ENCODE measurements around the gene CELA3A. TPM values are rescaled to one million over a fixed set of nuclear protein-coding genes. Genes with fewer than 3 reads are reported as not detected.

CELA3A gene
- total RNA-seq, 2 donors from 2014 or later = 37,316 to 51,622 TPM

GRCh38 chr1:21956720-21957552, 44.5 kb upstream of the CELA3A start:
- Histone ChIP-seq H3K4me1 (peaks cover 37% of the 10 kb centered on the region), H3K4me3 (no peak overlapping the region), H3K9me3 (no peaks in the 10 kb centered on the region), H3K27me3 (no peaks in the 10 kb centered on the region), H3K36me3 (replicated peaks in 1 of 2; ENCODE audit: insufficient read depth in 1 of 2, low read depth in 2 of 2) (no peaks in the 10 kb centered on the region), H3K27ac (peak overlapping the region; percentile 70 to 87 (median 81))
- DNase-seq (peak; percentile 85 to 97 (median 93)), ATAC-seq (peak; percentile 87)
- TF ChIP-seq CTCF (IDR thresholded peaks at IDR 0.05) (no peak), POLR2A (IDR thresholded peaks at IDR 0.05) (peak in 2 of 3 donors; percentile 32 to 57)
- intact Hi-C loops (cut with DNase I) = no loop called here
- WGBS, 2 donors = 11 to 22% methylated on average over 10 to 18 of the region's 18 CpGs

- intact Hi-C loops (cut with DNase I) = no loop called here
- H3K27ac ChIP-seq = no peak overlapping the region
- DNase-seq = no peak
- H3K4me3 ChIP-seq = no peak overlapping the region
- H3K9me3 ChIP-seq = no peaks in the 10 kb centered on the region
- peaks cover 36% of the 10 kb centered on the region for H3K4me1 ChIP-seq
- TF ChIP-seq CTCF (IDR thresholded peaks at IDR 0.05) (no peak), POLR2A (IDR thresholded peaks at IDR 0.05) (no peak)
- 76 to 89% methylated on average over 2 of the region's 2 CpGs for WGBS, 2 donors
- no peak for ATAC-seq
- no peaks in the 10 kb centered on the region for H3K27me3 ChIP-seq
- no peaks in the 10 kb centered on the region for H3K36me3 ChIP-seq (replicated peaks in 1 of 2; ENCODE audit: insufficient read depth in 1 of 2, low read depth in 2 of 2)
Observed at GRCh38 chr1:21961337-21961736, 40.1 kb upstream of the CELA3A start.

DNA sequence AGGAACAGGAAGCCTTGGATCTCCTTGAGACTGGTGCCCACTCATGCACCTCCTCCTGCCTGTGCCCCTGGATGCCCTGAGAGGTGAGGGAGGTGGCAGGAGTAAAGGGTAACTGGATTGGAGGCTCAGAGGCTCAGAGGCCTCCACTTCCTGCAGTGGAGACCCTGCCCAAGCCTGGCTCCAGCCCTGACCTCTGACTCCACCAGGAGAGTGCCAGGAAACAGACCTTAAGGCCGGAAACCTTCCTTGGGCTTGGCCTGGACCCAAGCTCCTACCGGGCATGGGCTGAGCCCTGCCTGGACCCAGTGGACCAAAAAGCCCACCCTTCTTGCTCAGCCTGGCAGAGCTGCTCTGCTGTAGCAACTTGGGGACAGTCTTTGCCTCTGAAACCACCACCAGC, 39.7 kb upstream of the CELA3A start:
- WGBS, 2 donors = 35% methylated on average over 2 of the region's 2 CpGs; no CpG with 5 or more reads in 1 of the 2 donors
- no peak overlapping the region for H3K27ac ChIP-seq

GRCh38 chr1:21963477-21964217, 37.8 kb upstream of the CELA3A start:
- peak; percentile 90 for ATAC-seq
- TF ChIP-seq CTCF (IDR thresholded peaks at IDR 0.05) (peak; percentile 81 to 93 (median 91)), POLR2A (IDR thresholded peaks at IDR 0.05) (no peak)
- Histone ChIP-seq H3K27me3 (no peaks in the 10 kb centered on the region), H3K36me3 (replicated peaks in 1 of 2; ENCODE audit: insufficient read depth in 1 of 2, low read depth in 2 of 2) (no peaks in the 10 kb centered on the region), H3K4me1 (peaks cover 15% of the 10 kb centered on the region), H3K9me3 (no peaks in the 10 kb centered on the region), H3K4me3 (no peak overlapping the region), H3K27ac (no peak overlapping the region)
- 46 to 53% methylated on average over 11 of the region's 11 CpGs for WGBS, 2 donors
- intact Hi-C loops (cut with DNase I) = no loop called here
- peak; percentile 82 to 89 (median 86) for DNase-seq

More for the DNA sequence above, 39.7 kb upstream of the CELA3A start:
- peaks cover 31% of the 10 kb centered on the region for H3K4me1 ChIP-seq
- TF ChIP-seq CTCF (IDR thresholded peaks at IDR 0.05) = no peak
- no peak for TF ChIP-seq POLR2A (IDR thresholded peaks at IDR 0.05)
- no peak for DNase-seq
- no peaks in the 10 kb centered on the region for H3K27me3 ChIP-seq
- no peaks in the 10 kb centered on the region for H3K36me3 ChIP-seq (replicated peaks in 1 of 2; ENCODE audit: insufficient read depth in 1 of 2, low read depth in 2 of 2)
- no peak overlapping the region for H3K4me3 ChIP-seq
- H3K9me3 ChIP-seq = no peaks in the 10 kb centered on the region
- intact Hi-C loops (cut with DNase I) = no loop called here
- ATAC-seq = no peak
